HepG2 (cell line): ENCODE measurements around the gene MYRIP. TPM values are rescaled to one million over a fixed set of nuclear protein-coding genes. Genes with fewer than 3 reads are reported as not detected.

Experiments used
- ARNT2 ChIP-seq: sonication (generic); formaldehyde crosslinking; IDR thresholded peaks from 2 replicates; pipeline ENCODE4 v1.8.0; 2022; ENCODE audit warnings: mild to moderate bottlenecking, low read depth, missing genetic modification reagents, moderate library complexity
- CBX2 ChIP-seq, 2 experiments: fragments of 200-600 bp in 1 of 2; sonication (generic); formaldehyde crosslinking in 1 of 2; IDR thresholded peaks; 2 replicates each; pipeline versions ENCODE4 v1.7.0 to v1.8.1; 2018 to 2022; ENCODE audit warnings: low read depth in 2 of 2, low read length in 1 of 2, mild to moderate bottlenecking in 1 of 2, missing genetic modification reagents in 1 of 2
- EZH2 ChIP-seq: conservative IDR thresholded peaks from 2 replicates; pipeline ENCODE4 v1.6.1; 2012; ENCODE audit warnings: mild to moderate bottlenecking, low read depth, low read length, moderate library complexity
- NFE2L1 ChIP-seq: sonication (generic); formaldehyde crosslinking; IDR thresholded peaks from 2 replicates; pipeline ENCODE4 v1.4.0; 2020; ENCODE audit warnings: missing genetic modification reagents, mild to moderate bottlenecking, borderline replicate concordance
- RAD21 ChIP-seq: fragments of 450-650 bp; formaldehyde crosslinking; IDR thresholded peaks from 2 replicates; pipeline ENCODE4 v1.5.0; 2020; ENCODE audit warnings: mild to moderate bottlenecking
- REL ChIP-seq: sonication (generic); formaldehyde crosslinking; conservative IDR thresholded peaks from 2 replicates; pipeline ENCODE4 v1.8.0; 2022; ENCODE audit warnings: mild to moderate bottlenecking, missing genetic modification reagents, moderate library complexity
- SALL1 ChIP-seq: sonication (generic); formaldehyde crosslinking; IDR thresholded peaks from 2 replicates; pipeline ENCODE4 v1.8.0; 2022; ENCODE audit warnings: mild to moderate bottlenecking, missing genetic modification reagents
- SALL2 ChIP-seq: sonication (generic); formaldehyde crosslinking; IDR thresholded peaks from 2 replicates; pipeline ENCODE4 v1.8.1; 2023; ENCODE audit warnings: mild to moderate bottlenecking, missing genetic modification reagents, inconsistent platforms
- SIX1 ChIP-seq: sonication (generic); formaldehyde crosslinking; IDR thresholded peaks from 2 replicates; pipeline ENCODE4 v1.4.0; 2020; ENCODE audit warnings: missing genetic modification reagents, borderline replicate concordance
- TOE1 ChIP-seq: sonication (generic); formaldehyde crosslinking; IDR thresholded peaks from 2 replicates; pipeline ENCODE4 v1.4.0; 2020; ENCODE audit warnings: mild to moderate bottlenecking, missing genetic modification reagents
- ZFP82 ChIP-seq: sonication (generic); formaldehyde crosslinking; IDR thresholded peaks from 2 replicates; pipeline ENCODE4 v1.5.1; 2020; ENCODE audit warnings: mild to moderate bottlenecking, missing genetic modification reagents, borderline replicate concordance
- ZNF275 ChIP-seq: sonication (generic); formaldehyde crosslinking; IDR thresholded peaks from 2 replicates; pipeline ENCODE4 v1.8.0; 2022; ENCODE audit warnings: missing genetic modification reagents, mild to moderate bottlenecking, inconsistent platforms, borderline replicate concordance
- ZNF318 ChIP-seq: sonication (generic); formaldehyde crosslinking; IDR thresholded peaks from 2 replicates; pipeline ENCODE4 v1.4.0; 2020; ENCODE audit warnings: mild to moderate bottlenecking, missing genetic modification reagents
- ZNF430 ChIP-seq: sonication (generic); formaldehyde crosslinking; IDR thresholded peaks from 2 replicates; pipeline ENCODE4 v1.9.0; 2021; ENCODE audit warnings: mild to moderate bottlenecking, missing genetic modification reagents
- ZNF510 ChIP-seq: sonication (generic); formaldehyde crosslinking; IDR thresholded peaks from 2 replicates; pipeline ENCODE4 v1.4.0; 2020; ENCODE audit warnings: low read depth, mild to moderate bottlenecking, missing genetic modification reagents
- ZNF547 ChIP-seq: sonication (generic); formaldehyde crosslinking; IDR thresholded peaks from 2 replicates; pipeline ENCODE4 v1.5.1; 2020; ENCODE audit warnings: mild to moderate bottlenecking, missing genetic modification reagents
- ZNF672 ChIP-seq: sonication (generic); formaldehyde crosslinking; IDR thresholded peaks from 2 replicates; pipeline ENCODE4 v1.8.1; 2022; ENCODE audit warnings: missing genetic modification reagents
- ZNF761 ChIP-seq: sonication (generic); formaldehyde crosslinking; conservative IDR thresholded peaks from 2 replicates; pipeline ENCODE4 v1.4.0; 2020; ENCODE audit warnings: mild to moderate bottlenecking, missing genetic modification reagents
- ZNF776 ChIP-seq: sonication (generic); formaldehyde crosslinking; IDR thresholded peaks from 2 replicates; pipeline ENCODE4 v1.4.0; 2020; ENCODE audit warnings: mild to moderate bottlenecking, missing genetic modification reagents
- ZNF891 ChIP-seq: sonication (generic); formaldehyde crosslinking; IDR thresholded peaks from 2 replicates; pipeline ENCODE4 v1.5.0; 2020; ENCODE audit warnings: mild to moderate bottlenecking, missing genetic modification reagents
- polyA plus RNA-seq, 8 experiments: library from polyadenylated mRNA; depleted of rRNA in 3 of 8; stranded (reverse) in 7 of 8; unstranded in 1 of 8; fragments of >200 nt; fragmentation: Illumina TruSeq in 4 of 8; extraction: Trizol in 4 of 8; gene quantifications; 2 replicates each; pipeline versions ENCODE4 v1.2.1 to v1.2.3, GENCODE V29; 2011 to 2016; ENCODE audit warnings: low read depth in 4 of 8, missing spikeins in 1 of 8, mixed read lengths in 1 of 8; ENCODE audit not compliant: insufficient read depth in 1 of 8
- total RNA-seq, 5 experiments: library from RNA; depleted of rRNA; stranded (reverse); fragments of >200 nt; fragmentation: Illumina TruSeq; extraction: Trizol; gene quantifications; 2 replicates each; pipeline ENCODE4 v1.2.3, GENCODE V29; 2016; ENCODE audit warnings: low read depth in 1 of 5

MYRIP gene
- total and polyA plus RNA-seq, 2 of the 13 experiments (the other 11 are each of a cell fraction or from before 2014, with no cell fraction given) = 0.64 to 0.84 TPM

GRCh38 chr3:39809181-39809994 is at the start of gene MYRIP (continued):
- TF ChIP-seq ZNF318 (CRISPR knock-in tag) = no peak
- no peak for TF ChIP-seq ZNF430 (CRISPR knock-in tag)
- no peak for TF ChIP-seq NFE2L1 (CRISPR knock-in tag)
- TF ChIP-seq ZNF761 (CRISPR knock-in tag) = peak; percentile 63; the same call in 1 of the 2 replicates
- TF ChIP-seq ZNF672 (CRISPR knock-in tag) = 0 out of 2 replicates have a peak, but pooled peaks have one; percentile 42
- peak; percentile 53; the same call in 1 of the 2 replicates for TF ChIP-seq ZNF891 (CRISPR knock-in tag)
- peak; percentile 70; the same call in 1 of the 2 replicates for TF ChIP-seq ZNF776 (CRISPR knock-in tag)
- peak; percentile 53 for TF ChIP-seq SALL1
- 0 out of 2 replicates have a peak, but pooled peaks have one; percentile 43 for TF ChIP-seq ZNF275
- TF ChIP-seq ZFP82 (CRISPR knock-in tag) = no peak
- TF ChIP-seq TOE1 (CRISPR knock-in tag) = no peak
- peak; percentile 41; the same call in 1 of the 2 replicates for TF ChIP-seq RAD21 (CRISPR knock-in tag)
- TF ChIP-seq CBX2 (IDR thresholded peaks at IDR 0.05; ENCODE audit: low read depth, low read length) = no peak
- TF ChIP-seq CBX2 (CRISPR knock-in tag; IDR thresholded peaks at IDR 0.05; ENCODE audit: low read depth) = 0 out of 2 replicates have a peak, but pooled peaks have one; percentile 56
- TF ChIP-seq ZNF547 (CRISPR knock-in tag) = peak; percentile 71
- no peak for TF ChIP-seq SIX1 (CRISPR knock-in tag)
- 0 out of 2 replicates have a peak, but pooled peaks have one; percentile 39 for TF ChIP-seq ZNF510 (CRISPR knock-in tag)
- TF ChIP-seq ARNT2 (CRISPR knock-in tag) = peak; percentile 91
- peak; percentile 34; the same call in 1 of the 2 replicates for TF ChIP-seq EZH2
- no peak for TF ChIP-seq REL
- peak; percentile 33; the same call in 1 of the 2 replicates for TF ChIP-seq SALL2 (CRISPR knock-in tag)
